HFFc6 (cell line): Measurements from ENCODE around the gene FANCB. TPM values are rescaled to one million over a fixed set of nuclear protein-coding genes. Genes with fewer than 3 reads are reported as not detected.

Experiments used
- DNase-seq: peaks from one replicate; pipeline ENCODE4 v3.0.0-alpha.2; 2018
- H3K27ac Mint-ChIP-seq: 2 replicates; pipeline ENCODE4 v1.8.0; 2020; ENCODE audit warnings: mild to moderate bottlenecking, mixed read lengths
- H3K27me3 Mint-ChIP-seq: 2 replicates; pipeline ENCODE4 v1.8.0; 2021; ENCODE audit warnings: mild to moderate bottlenecking, moderate library complexity, mixed read lengths; ENCODE audit not compliant: insufficient read depth
- H3K36me3 Mint-ChIP-seq: 2 replicates; pipeline ENCODE4 v1.8.0; 2021; ENCODE audit warnings: low read depth, mixed read lengths
- H3K4me1 Mint-ChIP-seq: 2 replicates; pipeline ENCODE4 v1.8.0; 2020; ENCODE audit warnings: low read depth, mixed read lengths
- H3K4me3 Mint-ChIP-seq: 2 replicates; pipeline ENCODE4 v1.8.0; 2020; ENCODE audit warnings: mild to moderate bottlenecking, moderate library complexity, mixed read lengths
- H3K9me3 Mint-ChIP-seq: 2 replicates; pipeline ENCODE4 v1.8.0; 2020; ENCODE audit warnings: mild to moderate bottlenecking, mixed read lengths
- CTCF ChIP-seq: fragments of 200-600 bp; sonication (generic); IDR thresholded peaks from 2 replicates; pipeline ENCODE4 v1.5.0; 2021; ENCODE audit warnings: antibody characterized with exemption, mild to moderate bottlenecking
- total RNA-seq, 6 experiments: library from RNA; stranded (reverse); fragmentation: NEBNext Ultra II Directional; extraction: Animal tissue kit (Norgen Biotek cat#: 25700); gene quantifications; 2 replicates in 1 of 6; 3 replicates in 5 of 6; pipeline ENCODE4 v1.2.3, GENCODE V29; 2021

FANCB gene
- total RNA-seq, 6 experiments from 2014 or later = 6.6 to 10.0 (median 8.7) TPM

- H3K9me3 Mint-ChIP-seq = no peaks in the 10 kb centered on the region
- no peaks in the 10 kb centered on the region for H3K27me3 Mint-ChIP-seq
- TF ChIP-seq CTCF = no peak
- H3K36me3 Mint-ChIP-seq = peaks cover 22% of the 10 kb centered on the region
- no peak for DNase-seq
- H3K4me3 Mint-ChIP-seq = no peak overlapping the region
- peak overlapping the region; percentile 34 for H3K27ac Mint-ChIP-seq
- peaks cover 35% of the 10 kb centered on the region for H3K4me1 Mint-ChIP-seq
Measured at GRCh38 chrX:14896273-14896672, 23.4 kb upstream of the FANCB start.

GRCh38 chrX:14886252-14886651 is 13.4 kb upstream of the FANCB start:
- Mint-ChIP-seq H3K27me3 (no peaks in the 10 kb centered on the region), H3K9me3 (no peaks in the 10 kb centered on the region), H3K27ac (no peak overlapping the region), H3K36me3 (peaks cover 5% of the 10 kb centered on the region; the same call in 1 of the 2 replicates), H3K4me3 (no peak overlapping the region), H3K4me1 (peaks cover 32% of the 10 kb centered on the region)
- no peak for DNase-seq
- TF ChIP-seq CTCF = no peak

- DNase-seq = no peak
- no peak overlapping the region for H3K27ac Mint-ChIP-seq
- no peaks in the 10 kb centered on the region for H3K36me3 Mint-ChIP-seq
- peaks cover 18% of the 10 kb centered on the region for H3K4me1 Mint-ChIP-seq
- H3K27me3 Mint-ChIP-seq = no peaks in the 10 kb centered on the region
- no peak for TF ChIP-seq CTCF
- H3K4me3 Mint-ChIP-seq = no peak overlapping the region
- H3K9me3 Mint-ChIP-seq = no peaks in the 10 kb centered on the region
Measured at GRCh38 chrX:14884714-14885113, 11.8 kb upstream of the FANCB start.

GRCh38 chrX:14883826-14884225 is 11.0 kb upstream of the FANCB start:
- no peak for TF ChIP-seq CTCF
- H3K4me3 Mint-ChIP-seq = no peak overlapping the region
- DNase-seq = no peak
- no peaks in the 10 kb centered on the region for H3K27me3 Mint-ChIP-seq
- no peaks in the 10 kb centered on the region for H3K9me3 Mint-ChIP-seq
- peaks cover 18% of the 10 kb centered on the region for H3K4me1 Mint-ChIP-seq
- H3K27ac Mint-ChIP-seq = peak overlapping the region; percentile 56; the same call in 1 of the 2 replicates
- no peaks in the 10 kb centered on the region for H3K36me3 Mint-ChIP-seq

- no peaks in the 10 kb centered on the region for H3K9me3 Mint-ChIP-seq
- peak overlapping the region; percentile 41 for H3K4me3 Mint-ChIP-seq
- H3K36me3 Mint-ChIP-seq = peaks cover 18% of the 10 kb centered on the region
- TF ChIP-seq CTCF = no peak
- H3K4me1 Mint-ChIP-seq = peaks cover 28% of the 10 kb centered on the region
- H3K27me3 Mint-ChIP-seq = no peaks in the 10 kb centered on the region
- DNase-seq = no peak
- no peak overlapping the region for H3K27ac Mint-ChIP-seq
Measured at GRCh38 chrX:14875624-14876023, 2.8 kb upstream of the FANCB start.

- no peak for DNase-seq
- Mint-ChIP-seq H3K27me3 (no peaks in the 10 kb centered on the region), H3K27ac (no peak overlapping the region; the same call in 1 of the 2 replicates), H3K36me3 (peaks cover 21% of the 10 kb centered on the region), H3K4me1 (peaks cover 40% of the 10 kb centered on the region), H3K4me3 (peak overlapping the region; percentile 89), H3K9me3 (no peaks in the 10 kb centered on the region)
- TF ChIP-seq CTCF = no peak
Measured at GRCh38 chrX:14873676-14874049, 794 bp upstream of the FANCB start.
